GM12878 (cell line): ENCODE data around the gene AMH. TPM values are rescaled to one million over a fixed set of nuclear protein-coding genes. Genes with fewer than 3 reads are reported as not detected.

ENCODE experiments used
- ATAC-seq: fragments of 200-7000 bp; cut with Tn5 transposase; 3 replicates; pipeline ENCODE4 v1.9.1; 2020; ENCODE audit warnings: mild to moderate bottlenecking, moderate library complexity
- BruUV-seq: library from RNA; stranded (reverse); fragments of 400-500 nt; replicated peaks from 2 replicates; lab custom pipeline; 2021; lab: Mats Ljungman, UMichigan
- CTCF ChIA-PET: fragments of 300-600 bp; sonication (Branson Sonifier 250); formaldehyde crosslinking; extraction: SDS; loops from one replicate; lab custom pipeline; 2021; ENCODE audit warnings: inconsistent platforms; lab: Yijun Ruan, JAX
- POLR2A ChIA-PET: fragments of 350-600 bp; formaldehyde crosslinking; extraction: SDS; loops from one replicate; lab custom pipeline; 2021; ENCODE audit warnings: inconsistent platforms; lab: Charles Lee
- RAD21 ChIA-PET: fragments of 300-600 bp; sonication (Branson Sonifier 250); formaldehyde crosslinking; loops from one replicate; lab custom pipeline; 2023; ENCODE audit warnings: antibody characterized with exemption; ENCODE audit not compliant: unreplicated experiment; lab: Charles Lee
- SMC1A ChIA-PET: fragments of 300-600 bp; sonication (Branson Sonifier 250); formaldehyde crosslinking; loops from one replicate; lab custom pipeline; 2023; ENCODE audit not compliant: unreplicated experiment, uncharacterized antibody; lab: Charles Lee
- DNase-seq: peaks from one replicate; pipeline ENCODE4 v3.0.0-alpha.2; 2011; ENCODE audit warnings: low read depth, low spot score
- FAIRE-seq: peaks from 3 replicates; lab custom pipeline; 2011; peaks lifted over from hg19 to GRCh38; lab: Jason Lieb, UNC
- H2AFZ ChIP-seq: 2 replicates; pipeline ENCODE4 v1.6.0; 2011; ENCODE audit warnings: low read depth, low read length, control low read depth; ENCODE audit not compliant: control insufficient read depth
- H3K27ac ChIP-seq: 2 replicates; pipeline ENCODE4 v1.5.1; 2011; ENCODE audit warnings: control low read depth; ENCODE audit not compliant: control insufficient read depth, insufficient read depth
- H3K27me3 ChIP-seq, 2 experiments: replicated peaks in 1 of 2; 2 replicates each; pipeline versions ENCODE4 v1.6.0 to v1.6.1; 2011; ENCODE audit warnings: low read length in 1 of 2; ENCODE audit not compliant: control insufficient read depth in 2 of 2, insufficient read depth in 2 of 2
- H3K36me3 ChIP-seq, 2 experiments: 2 replicates each; pipeline ENCODE4 v1.5.1; 2011; ENCODE audit warnings: low read length in 1 of 2; ENCODE audit not compliant: control insufficient read depth in 2 of 2, insufficient read depth in 2 of 2
- H3K4me1 ChIP-seq: 2 replicates; pipeline ENCODE4 v1.6.1; 2011; ENCODE audit warnings: mild to moderate bottlenecking, low read length, moderate library complexity, mixed read lengths; ENCODE audit not compliant: control insufficient read depth, insufficient read depth
- H3K4me2 ChIP-seq: 2 replicates; pipeline ENCODE4 v1.6.0; 2011; ENCODE audit warnings: control low read depth; ENCODE audit not compliant: control insufficient read depth, insufficient read depth
- H3K4me3 ChIP-seq: fragments of 200-600 bp; sonication (generic); 2 replicates; pipeline ENCODE4 v1.5.1; 2016
- H3K79me2 ChIP-seq: 2 replicates; pipeline ENCODE4 v1.6.0; 2011; ENCODE audit warnings: low read length; ENCODE audit not compliant: control insufficient read depth, insufficient read depth
- H3K9ac ChIP-seq: 2 replicates; pipeline ENCODE4 v1.8.0; 2011; ENCODE audit warnings: low read length, control low read depth, mixed read lengths; ENCODE audit not compliant: control insufficient read depth, insufficient read depth
- H3K9me3 ChIP-seq: replicated peaks from 3 replicates; pipeline ENCODE4 v1.5.1; 2011; ENCODE audit warnings: mild to moderate bottlenecking, low read length; ENCODE audit not compliant: control insufficient read depth, insufficient read depth
- H4K20me1 ChIP-seq: 2 replicates; pipeline ENCODE4 v1.6.0; 2011; ENCODE audit not compliant: control insufficient read depth, insufficient read depth
- BMI1 ChIP-seq: fragments of 450-650 bp; IDR thresholded peaks from 2 replicates; pipeline ENCODE4 v1.6.1; 2016; ENCODE audit warnings: mild to moderate bottlenecking, moderate library complexity, borderline replicate concordance
- CHD2 ChIP-seq: IDR thresholded peaks from 2 replicates; pipeline ENCODE4 v1.6.1; 2011; ENCODE audit warnings: low read depth, low read length, improper control_type of control experiment, borderline replicate concordance
- HCFC1 ChIP-seq: fragments of 150-350 bp; IDR thresholded peaks from 2 replicates; pipeline ENCODE4 v1.6.1; 2014; ENCODE audit warnings: low read length
- HDAC6 ChIP-seq: fragments of 200-600 bp; sonication (generic); IDR thresholded peaks from one replicate; pipeline ENCODE4 v1.8.0; 2017; ENCODE audit warnings: antibody characterized with exemption; ENCODE audit not compliant: unreplicated experiment
- JUNB ChIP-seq: IDR thresholded peaks from 2 replicates; pipeline ENCODE4 v1.6.1; 2016; ENCODE audit warnings: antibody characterized with exemption, mild to moderate bottlenecking
- KDM1A ChIP-seq: fragments of 200-600 bp; sonication (generic); IDR thresholded peaks from 2 replicates; pipeline ENCODE4 v1.6.1; 2016; ENCODE audit warnings: borderline replicate concordance
- MEF2A ChIP-seq: IDR thresholded peaks from 2 replicates; pipeline ENCODE4 v1.6.1; 2011; ENCODE audit warnings: low read depth, mild to moderate bottlenecking, low read length, moderate library complexity; ENCODE audit not compliant: insufficient read depth
- NFIC ChIP-seq: IDR thresholded peaks from 2 replicates; pipeline ENCODE4 v1.6.1; 2012; ENCODE audit warnings: low read depth, mild to moderate bottlenecking, inconsistent platforms, low read length, moderate library complexity
- NRF1 ChIP-seq: conservative IDR thresholded peaks from 2 replicates; pipeline ENCODE4 v1.6.1; 2011; ENCODE audit warnings: mild to moderate bottlenecking, low read depth, low read length, improper control_type of control experiment
- PML ChIP-seq: IDR thresholded peaks from 2 replicates; pipeline ENCODE4 v1.6.1; 2012; ENCODE audit warnings: low read length, inconsistent platforms
- RAD21 ChIP-seq: IDR thresholded peaks from 2 replicates; pipeline ENCODE4 v1.6.1; 2011; ENCODE audit warnings: mild to moderate bottlenecking, low read depth, low read length, moderate library complexity; ENCODE audit not compliant: insufficient read depth
- SMAD1 ChIP-seq: fragments of 450-650 bp; IDR thresholded peaks from 2 replicates; pipeline ENCODE4 v1.6.1; 2018; ENCODE audit warnings: mild to moderate bottlenecking, low read depth; ENCODE audit not compliant: partially characterized antibody
- SP1 ChIP-seq: IDR thresholded peaks from one replicate; pipeline ENCODE4 v1.6.1; 2011; ENCODE audit warnings: low read depth, low read length
- SUZ12 ChIP-seq: fragments of 200-600 bp; sonication (generic); IDR thresholded peaks from one replicate; pipeline ENCODE4 v1.6.1; 2018; ENCODE audit warnings: antibody characterized with exemption, mild to moderate bottlenecking; ENCODE audit not compliant: unreplicated experiment
- WRNIP1 ChIP-seq: IDR thresholded peaks from 2 replicates; pipeline ENCODE4 v1.6.1; 2011; ENCODE audit warnings: low read depth, low read length, improper control_type of control experiment, borderline replicate concordance
- ZNF217 ChIP-seq: fragments of 450-650 bp; IDR thresholded peaks from 2 replicates; pipeline ENCODE4 v1.6.1; 2017; ENCODE audit warnings: antibody characterized with exemption, mild to moderate bottlenecking
- ZSCAN29 ChIP-seq: fragments of 450-650 bp; IDR thresholded peaks from 2 replicates; pipeline ENCODE4 v1.6.1; 2017; ENCODE audit warnings: mild to moderate bottlenecking, moderate library complexity
- WGBS: methylation state at CpG from one replicate; pipeline ENCODE4 v1.1.6; 2016; ENCODE audit warnings: low lambda C conversion rate; ENCODE audit not compliant: insufficient replicate concordance, insufficient coverage; ENCODE audit errors: missing lambda C conversion rate; 5-methylcytosine and 5-hydroxymethylcytosine counted together
- in situ Hi-C: fragments of 300-500 bp; cut with MboI; formaldehyde crosslinking; loops from 9 replicates; pipeline ENCODE4 v1.14.3; 2018; ENCODE audit warnings: mixed read lengths
- intact Hi-C: fragments of 100-400 bp; cut with micrococcal nuclease; formaldehyde crosslinking; loops from one replicate; pipeline ENCODE4 v1.14.2; 2022; ENCODE audit not compliant: unreplicated experiment
- polyA plus RNA-seq, 11 experiments: library from polyadenylated mRNA; depleted of rRNA in 4 of 11; unstranded in 6 of 11; stranded (reverse) in 5 of 11; fragments of >200 nt; fragmentation: Nextera tagmentation in 4 of 11; fragmentation: Illumina TruSeq in 1 of 11; extraction: Ambion mirVana in 4 of 11; extraction: Trizol in 1 of 11; gene quantifications; 1 replicate in 1 of 11; 2 replicates in 10 of 11; pipeline versions ENCODE4 v1.2.1 to v1.2.3, GENCODE V29; 2011 to 2016; ENCODE audit warnings: inconsistent platforms in 2 of 11, missing spikeins in 2 of 11, low read depth in 1 of 11
- total RNA-seq, 4 experiments: library from RNA; depleted of rRNA in 3 of 4; stranded (reverse); fragments of >200 nt in 3 of 4; fragmentation: Illumina TruSeq in 1 of 4; extraction: Trizol in 1 of 4; gene quantifications; 2 replicates each; pipeline versions ENCODE4 v1.2.1 to v1.2.3, GENCODE V29; 2013 to 2021
- TF ChIP-seq, protein P1 (sequence below): IDR thresholded peaks from 2 replicates; pipeline ENCODE4 v1.6.1; 2012; ENCODE audit warnings: mild to moderate bottlenecking, low read depth, low read length

AMH gene
- total and polyA plus RNA-seq, 10 of the 15 experiments (the other 5 are each of a cell fraction or from before 2014, with no cell fraction given): 0.17 to 3.5 (median 0.81) TPM; not detected in 4

DNA sequence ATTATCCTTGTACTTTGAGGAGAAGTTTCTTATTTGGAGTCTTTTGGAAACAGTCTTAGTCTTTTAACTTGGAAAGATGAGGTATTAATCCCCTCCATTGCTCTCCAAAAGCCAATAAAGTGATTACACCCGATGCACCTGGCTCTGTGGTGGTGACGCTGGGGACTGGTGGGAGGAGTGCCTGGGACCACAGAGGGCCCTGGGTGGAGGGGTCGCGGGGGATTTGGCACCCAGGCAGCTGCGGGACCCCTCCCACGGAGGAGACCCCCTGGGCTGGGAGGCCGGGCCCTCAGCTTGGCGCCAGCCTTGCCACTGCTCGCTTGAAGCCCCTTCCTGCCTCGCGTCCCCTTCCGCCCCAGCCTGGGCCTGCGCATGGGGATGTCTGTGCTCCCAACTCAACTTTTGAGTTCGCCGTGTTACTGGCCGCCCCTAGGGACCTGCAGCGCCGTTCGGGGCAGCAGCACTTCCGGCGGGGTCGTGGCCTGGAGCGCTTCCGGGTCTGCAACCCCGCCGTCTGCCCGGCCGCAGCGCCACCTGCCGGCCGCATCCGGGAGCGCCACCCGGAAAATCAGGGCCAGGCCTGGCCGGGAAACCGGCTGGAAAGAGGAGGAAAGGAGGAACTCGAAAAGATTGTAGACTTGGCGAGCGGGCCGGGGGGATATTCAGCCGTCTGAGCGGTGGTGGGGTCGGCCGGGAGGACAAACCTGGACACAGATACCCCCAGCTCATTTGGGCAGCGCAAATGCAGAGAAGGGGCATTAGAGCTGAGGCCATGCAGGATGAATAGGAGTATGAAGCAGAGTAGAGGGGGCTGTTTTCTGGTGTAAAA lies 24.4 kb downstream of the AMH start:
- Histone ChIP-seq H3K4me1 (peaks cover 9% of the 10 kb centered on the region), H3K9me3 (no peaks in the 10 kb centered on the region), H2AFZ (no peak overlapping the region), H3K27ac (peak overlapping the region; percentile 49), H3K36me3 (peaks cover 4 to 19% of the 10 kb centered on the region in 2 experiments), H3K9ac (peak overlapping the region; percentile 58; the same call in 1 of the 2 replicates), H4K20me1 (peaks cover 13% of the 10 kb centered on the region), H3K79me2 (peaks cover 57% of the 10 kb centered on the region), H3K27me3 (no peaks in the 10 kb centered on the region), H3K4me3 (peak overlapping the region; percentile 95), H3K4me2 (peak overlapping the region; percentile 92)
- CTCF ChIA-PET: interaction anchor here (1.0 to 6.4 kb wide), 12 partner anchors 12 to 377 kb away, joined by 3 to 46 read pairs (median 7); partner anchors contain the start of genes PLEKHJ1 and TIMM13
- peak; percentile 71 for ATAC-seq
- in situ Hi-C loops (loop anchor here (5.0 to 10.0 kb wide), 3 partner anchors 36 to 341 kb away; partner anchors contain the start of genes PLEKHJ1 and SF3A2), intact Hi-C loops (loop anchor here (1.0 to 10.0 kb wide), 3 partner anchors 37 to 511 kb away; partner anchors contain the start of genes PLEKHJ1, SF3A2, SGTA and THOP1)
- FAIRE-seq: peak; percentile 89
- no TSS peak for BruUV-seq
- peak; percentile 65 for DNase-seq
- POLR2A ChIA-PET: interaction anchor here (1.3 to 3.5 kb wide), 3 partner anchors 15 to 102 kb away, joined by 3 to 16 read pairs (median 3); no protein-coding TSS in a partner anchor
- SMC1A ChIA-PET: interaction anchor here (0.9 to 5.1 kb wide), 6 partner anchors 12 to 119 kb away, joined by 3 to 30 read pairs (median 4); no protein-coding TSS in a partner anchor
- RAD21 ChIA-PET: interaction anchor here (0.6 to 4.5 kb wide), 5 partner anchors 35 to 118 kb away, joined by 4 to 44 read pairs (median 5); no protein-coding TSS in a partner anchor
- WGBS: 2% methylated on average over 45 of the region's 45 CpGs
- TF ChIP-seq RAD21 (peak; percentile 68), MEF2A (0 out of 2 replicates have a peak, but pooled peaks have one; percentile 29), NRF1 (peak; percentile 39; the same call in 1 of the 2 replicates), HCFC1 (peak; percentile 86), WRNIP1 (no peak), CHD2 (peak; percentile 83), BMI1 (no peak), KDM1A (no peak), PML (peak; percentile 46; the same call in 1 of the 2 replicates), SMAD1 (no peak), HDAC6 (no peak), SUZ12 (no peak), NFIC (no peak), ZNF217 (no peak), SP1 (no peak), JUNB (no peak), ZSCAN29 (no peak)
- TF ChIP-seq, protein P1, sequence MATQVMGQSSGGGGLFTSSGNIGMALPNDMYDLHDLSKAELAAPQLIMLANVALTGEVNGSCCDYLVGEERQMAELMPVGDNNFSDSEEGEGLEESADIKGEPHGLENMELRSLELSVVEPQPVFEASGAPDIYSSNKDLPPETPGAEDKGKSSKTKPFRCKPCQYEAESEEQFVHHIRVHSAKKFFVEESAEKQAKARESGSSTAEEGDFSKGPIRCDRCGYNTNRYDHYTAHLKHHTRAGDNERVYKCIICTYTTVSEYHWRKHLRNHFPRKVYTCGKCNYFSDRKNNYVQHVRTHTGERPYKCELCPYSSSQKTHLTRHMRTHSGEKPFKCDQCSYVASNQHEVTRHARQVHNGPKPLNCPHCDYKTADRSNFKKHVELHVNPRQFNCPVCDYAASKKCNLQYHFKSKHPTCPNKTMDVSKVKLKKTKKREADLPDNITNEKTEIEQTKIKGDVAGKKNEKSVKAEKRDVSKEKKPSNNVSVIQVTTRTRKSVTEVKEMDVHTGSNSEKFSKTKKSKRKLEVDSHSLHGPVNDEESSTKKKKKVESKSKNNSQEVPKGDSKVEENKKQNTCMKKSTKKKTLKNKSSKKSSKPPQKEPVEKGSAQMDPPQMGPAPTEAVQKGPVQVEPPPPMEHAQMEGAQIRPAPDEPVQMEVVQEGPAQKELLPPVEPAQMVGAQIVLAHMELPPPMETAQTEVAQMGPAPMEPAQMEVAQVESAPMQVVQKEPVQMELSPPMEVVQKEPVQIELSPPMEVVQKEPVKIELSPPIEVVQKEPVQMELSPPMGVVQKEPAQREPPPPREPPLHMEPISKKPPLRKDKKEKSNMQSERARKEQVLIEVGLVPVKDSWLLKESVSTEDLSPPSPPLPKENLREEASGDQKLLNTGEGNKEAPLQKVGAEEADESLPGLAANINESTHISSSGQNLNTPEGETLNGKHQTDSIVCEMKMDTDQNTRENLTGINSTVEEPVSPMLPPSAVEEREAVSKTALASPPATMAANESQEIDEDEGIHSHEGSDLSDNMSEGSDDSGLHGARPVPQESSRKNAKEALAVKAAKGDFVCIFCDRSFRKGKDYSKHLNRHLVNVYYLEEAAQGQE: no peak
